ENCODE results near the gene ATOH8. TPM values are rescaled to one million over a fixed set of nuclear protein-coding genes. Genes with fewer than 3 reads are reported as not detected.
"Not testable (repeated sequence)": the region's sequence is repeated elsewhere in the genome, so short reads cannot be mapped to it uniquely, and the experiment has no call there.

ATOH8 gene
- total RNA-seq, 1 donor from 2014 or later = 44.9 TPM

GRCh38 chr2:85827879-85828569 is 74.2 kb downstream of the ATOH8 start:
- DNase-seq (no peak), ATAC-seq (peak; percentile 6 to 23)
- TF ChIP-seq CTCF (IDR thresholded peaks at IDR 0.05) = no peak
- H3K27me3 ChIP-seq (ENCODE audit: low read depth) = no peaks in the 10 kb centered on the region
- peaks cover 4% of the 10 kb centered on the region for H3K4me1 ChIP-seq
- no peaks in the 10 kb centered on the region for H3K9me3 ChIP-seq
- H3K36me3 ChIP-seq = no peaks in the 10 kb centered on the region
- intact Hi-C loops (cut with DNase I) = loop anchor here (5.0 kb wide), 1 partner anchor 254 kb away; no protein-coding TSS in a partner anchor
- peak overlapping the region; percentile 21 for H3K4me3 ChIP-seq
- H3K27ac ChIP-seq = no peak overlapping the region

- H3K4me3 ChIP-seq = no peak overlapping the region
- H3K4me1 ChIP-seq = peaks cover 4% of the 10 kb centered on the region
- H3K27me3 ChIP-seq (ENCODE audit: low read depth) = no peaks in the 10 kb centered on the region
- TF ChIP-seq CTCF (IDR thresholded peaks at IDR 0.05) = no peak
- DNase-seq = no peak
- no peaks in the 10 kb centered on the region for H3K36me3 ChIP-seq
- no peaks in the 10 kb centered on the region for H3K9me3 ChIP-seq
- no peak overlapping the region for H3K27ac ChIP-seq
- no peak for ATAC-seq
- intact Hi-C loops (cut with DNase I) = loop anchor here (5.0 kb wide), 1 partner anchor 254 kb away; no protein-coding TSS in a partner anchor
These were observed 74.9 kb downstream of the ATOH8 start for GRCh38 chr2:85828725-85829124.

- ATAC-seq; H3K4me1 ChIP-seq; H3K4me3 ChIP-seq; DNase-seq; H3K27ac ChIP-seq; H3K36me3 ChIP-seq; H3K27me3 ChIP-seq (ENCODE audit: low read depth); H3K9me3 ChIP-seq: not testable (repeated sequence)
- intact Hi-C loops (cut with DNase I) = loop anchor here (5.0 kb wide), 1 partner anchor 253 kb away; no protein-coding TSS in a partner anchor
These were observed 75.6 kb downstream of the ATOH8 start for GRCh38 chr2:85829394-85829793.

GRCh38 chr2:85830645-85831044 is 76.9 kb downstream of the ATOH8 start:
- no peak for DNase-seq
- TF ChIP-seq CTCF (IDR thresholded peaks at IDR 0.05) = no peak
- Histone ChIP-seq H3K4me1 (peaks cover 4% of the 10 kb centered on the region), H3K36me3 (no peaks in the 10 kb centered on the region), H3K9me3 (no peaks in the 10 kb centered on the region), H3K27me3 (ENCODE audit: low read depth) (no peaks in the 10 kb centered on the region), H3K4me3 (no peak overlapping the region), H3K27ac (no peak overlapping the region)
- intact Hi-C loops (cut with DNase I) = no loop called here
- ATAC-seq = no peak

- intact Hi-C loops (cut with DNase I) = no loop called here
- Histone ChIP-seq H3K27ac (no peak overlapping the region), H3K4me1 (peaks cover 4% of the 10 kb centered on the region), H3K9me3 (no peaks in the 10 kb centered on the region), H3K36me3 (no peaks in the 10 kb centered on the region), H3K4me3 (no peak overlapping the region), H3K27me3 (ENCODE audit: low read depth) (no peaks in the 10 kb centered on the region)
- no peak for DNase-seq
- no peak for ATAC-seq
- TF ChIP-seq CTCF (IDR thresholded peaks at IDR 0.05) = no peak
These were observed 77.9 kb downstream of the ATOH8 start for GRCh38 chr2:85831735-85832134.

GRCh38 chr2:85834466-85834865 is 80.7 kb downstream of the ATOH8 start:
- Histone ChIP-seq H3K4me1 (no peaks in the 10 kb centered on the region), H3K27me3 (ENCODE audit: low read depth) (no peaks in the 10 kb centered on the region), H3K9me3 (no peaks in the 10 kb centered on the region), H3K4me3 (no peak overlapping the region), H3K27ac (no peak overlapping the region), H3K36me3 (peaks cover 8% of the 10 kb centered on the region)
- ATAC-seq = no peak
- intact Hi-C loops (cut with DNase I) = no loop called here
- TF ChIP-seq CTCF (IDR thresholded peaks at IDR 0.05) = no peak
- DNase-seq = no peak
